LNCAP (cell line): ENCODE data around the gene ZCCHC14.

Source experiments
- CTCF ChIP-seq: fragments of 450-650 bp; IDR thresholded peaks from 2 replicates; pipeline ENCODE4 v1.5.1; 2017; ENCODE audit warnings: mild to moderate bottlenecking

ZCCHC14 gene

GRCh38 chr16:87443016-87443415, 49.8 kb downstream of the ZCCHC14 start:
- TF ChIP-seq CTCF, result no peak

- no peak for TF ChIP-seq CTCF
Observed at GRCh38 chr16:87442581-87442966, 50.2 kb downstream of the ZCCHC14 start.

- TF ChIP-seq CTCF, result no peak
Observed at GRCh38 chr16:87441886-87442580, 50.8 kb downstream of the ZCCHC14 start.

- no peak for TF ChIP-seq CTCF
Observed at GRCh38 chr16:87439926-87440325, 52.9 kb downstream of the ZCCHC14 start.

- TF ChIP-seq CTCF, result no peak
Observed at GRCh38 chr16:87438611-87438985, 54.2 kb downstream of the ZCCHC14 start.

GRCh38 chr16:87437911-87438610, 54.8 kb downstream of the ZCCHC14 start:
- peak; percentile 32; the same call in 1 of the 2 replicates for TF ChIP-seq CTCF

- TF ChIP-seq CTCF, result no peak
Observed at GRCh38 chr16:87437327-87437726, 55.5 kb downstream of the ZCCHC14 start.
